Left lung (tissue), 10 donors: Measurements from ENCODE around the gene SLC35E2B. TPM values are rescaled to one million over a fixed set of nuclear protein-coding genes. Genes with fewer than 3 reads are reported as not detected.

Source experiments
- ATAC-seq: fragments of 200-7000 bp; cut with Tn5 transposase; one replicate; pipeline ENCODE4 v1.9.1; 2020; ENCODE audit warnings: moderate library complexity
- DNase-seq, 4 donors: peaks; one replicate each; pipeline ENCODE4 v3.0.0-alpha.2; 2013 to 2020
- H3K27ac ChIP-seq, 2 donors: fragments of 200-600 bp; sonication (generic) in 1 of 2; one replicate each; pipeline versions ENCODE4 v1.5.0 to v1.8.0; 2020 to 2021
- H3K27me3 ChIP-seq, 2 donors: fragments of 200-600 bp; sonication (generic) in 1 of 2; one replicate each; pipeline versions ENCODE4 v1.5.0 to v1.8.0; 2020 to 2021
- H3K36me3 ChIP-seq, 2 donors: fragments of 200-600 bp; sonication (generic) in 1 of 2; one replicate each; pipeline versions ENCODE4 v1.5.0 to v1.8.0; 2020 to 2021
- H3K4me1 ChIP-seq, 2 donors: fragments of 200-600 bp; one replicate each; pipeline ENCODE4 v1.8.0; 2021
- H3K4me3 ChIP-seq, 2 donors: fragments of 200-600 bp; sonication (generic) in 1 of 2; one replicate each; pipeline versions ENCODE4 v1.5.0 to v1.8.0; 2020 to 2021; ENCODE audit warnings: mild to moderate bottlenecking in 1 of 2
- H3K9me3 ChIP-seq, 2 donors: fragments of 200-600 bp; sonication (generic) in 1 of 2; one replicate each; pipeline versions ENCODE4 v1.5.0 to v1.8.0; 2020 to 2021
- intact Hi-C, 2 donors: fragments of 100-400 bp; cut with DNase I; formaldehyde crosslinking; loops; one replicate each; pipeline versions ENCODE4 v1.11.2 to v1.14.2; 2022
- polyA plus RNA-seq, 6 donors: library from polyadenylated mRNA; unstranded; fragments of 120-200 nt; gene quantifications; one replicate each; pipeline ENCODE4 v1.2.1, GENCODE V29; 2013; ENCODE audit not compliant: insufficient read length in 6 of 6
- total RNA-seq, 2 donors: library from RNA; stranded (reverse); fragmentation: NEBNext Ultra II Directional; extraction: Animal tissue kit (Norgen Biotek cat#: 25700); gene quantifications; one replicate each; pipeline ENCODE4 v1.2.1, GENCODE V29; 2021
- TF ChIP-seq, protein P1 (sequence below), 2 donors: fragments of 200-600 bp; sonication (generic) in 1 of 2; IDR thresholded peaks; one replicate each; pipeline versions ENCODE4 v1.5.0 to v1.8.0; 2021; ENCODE audit warnings: antibody characterized with exemption in 2 of 2
- donor health status: DM: no; HTN: yes; CAD: no.
- donor health status: DM: no; HTN: no; CAD: no.

The SLC35E2B gene
- total and polyA plus RNA-seq, 8 donors: 45.7 to 109 (median 88.0) TPM

DNA sequence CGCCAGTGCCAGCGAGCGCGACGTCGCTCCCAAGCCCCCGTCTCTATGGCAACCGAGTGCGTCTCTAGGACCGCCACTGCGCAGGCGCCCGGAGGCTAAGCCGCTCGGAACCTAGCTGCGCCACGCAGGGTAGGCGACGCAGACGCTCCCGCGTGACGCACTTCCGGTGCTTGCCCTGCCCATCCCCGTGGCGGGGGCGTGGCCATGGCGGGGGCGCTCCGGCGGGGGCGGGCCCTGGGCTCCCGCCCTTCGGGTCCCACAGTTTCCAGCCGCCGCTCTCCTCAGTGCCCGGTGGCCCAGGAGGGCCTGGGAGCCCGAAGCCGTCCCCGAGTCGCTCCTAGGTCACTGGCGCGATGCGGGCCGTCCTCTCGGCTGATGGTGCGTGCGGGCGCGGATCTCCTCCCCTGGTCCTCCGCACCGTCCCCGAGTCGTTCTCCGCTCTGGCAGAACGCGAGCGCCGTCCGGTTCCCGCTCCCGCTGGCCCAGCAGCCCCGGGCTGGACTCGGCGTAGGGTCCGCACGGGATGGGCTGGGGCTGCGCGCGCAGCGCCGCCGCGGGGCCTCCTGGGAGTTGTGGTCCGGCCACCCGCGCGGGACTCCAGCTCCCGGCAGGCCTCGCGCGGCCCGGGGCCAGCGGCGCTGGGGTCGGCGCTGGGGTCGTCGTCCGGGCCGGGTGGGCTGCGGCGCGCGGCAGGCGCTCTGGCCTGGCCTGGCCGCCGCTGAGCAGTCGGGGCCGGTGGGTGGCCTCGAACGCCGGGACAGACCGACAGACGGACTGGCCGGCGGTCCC lies 77.1 kb downstream of the SLC35E2B start, which contains the start of gene MIB2:
Gene MIB2, plus strand, starts transcription at position 245 of the 789 bp plus-strand sequence. CDS start 7,953 bp downstream, outside the sequence.
- Histone ChIP-seq H3K36me3 (peaks cover 0 to 8% of the 10 kb centered on the region in 2 donors), H3K9me3 (no peaks in the 10 kb centered on the region), H3K4me1 (peaks cover 29 to 47% of the 10 kb centered on the region in 2 donors), H3K4me3 (peak within 1 kb of the TSS; percentile 78 to 83), H3K27ac (peak within 1 kb of the TSS; percentile 99), H3K27me3 (no peaks in the 10 kb centered on the region)
- ATAC-seq (peak; percentile 91), DNase-seq (peak; percentile 91 to 98 (median 98))
- TF ChIP-seq, protein P1, sequence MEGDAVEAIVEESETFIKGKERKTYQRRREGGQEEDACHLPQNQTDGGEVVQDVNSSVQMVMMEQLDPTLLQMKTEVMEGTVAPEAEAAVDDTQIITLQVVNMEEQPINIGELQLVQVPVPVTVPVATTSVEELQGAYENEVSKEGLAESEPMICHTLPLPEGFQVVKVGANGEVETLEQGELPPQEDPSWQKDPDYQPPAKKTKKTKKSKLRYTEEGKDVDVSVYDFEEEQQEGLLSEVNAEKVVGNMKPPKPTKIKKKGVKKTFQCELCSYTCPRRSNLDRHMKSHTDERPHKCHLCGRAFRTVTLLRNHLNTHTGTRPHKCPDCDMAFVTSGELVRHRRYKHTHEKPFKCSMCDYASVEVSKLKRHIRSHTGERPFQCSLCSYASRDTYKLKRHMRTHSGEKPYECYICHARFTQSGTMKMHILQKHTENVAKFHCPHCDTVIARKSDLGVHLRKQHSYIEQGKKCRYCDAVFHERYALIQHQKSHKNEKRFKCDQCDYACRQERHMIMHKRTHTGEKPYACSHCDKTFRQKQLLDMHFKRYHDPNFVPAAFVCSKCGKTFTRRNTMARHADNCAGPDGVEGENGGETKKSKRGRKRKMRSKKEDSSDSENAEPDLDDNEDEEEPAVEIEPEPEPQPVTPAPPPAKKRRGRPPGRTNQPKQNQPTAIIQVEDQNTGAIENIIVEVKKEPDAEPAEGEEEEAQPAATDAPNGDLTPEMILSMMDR (IDR thresholded peaks at IDR 0.05): no peak
- intact Hi-C loops: no loop called here

DNA sequence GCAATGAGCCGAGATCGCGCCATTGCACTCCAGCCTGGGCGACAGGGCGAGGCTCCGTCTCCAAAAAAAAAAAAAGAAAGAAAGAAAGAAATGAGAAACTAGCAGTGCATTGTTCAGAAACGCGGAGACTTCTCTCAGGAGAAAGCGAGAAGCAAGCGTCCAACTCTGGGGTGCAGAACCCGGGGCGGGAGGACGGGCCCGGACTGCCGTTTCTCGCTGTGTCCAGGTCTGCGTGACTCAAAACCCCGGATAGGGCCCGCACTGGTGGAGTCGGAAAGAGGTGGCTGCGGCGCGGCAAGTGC lies 77.7 kb downstream of the SLC35E2B start:
- peaks cover 0 to 8% of the 10 kb centered on the region in 2 donors for H3K36me3 ChIP-seq
- TF ChIP-seq, protein P1 (IDR thresholded peaks at IDR 0.05): no peak
- peaks cover 29 to 49% of the 10 kb centered on the region in 2 donors for H3K4me1 ChIP-seq
- ATAC-seq (no peak), DNase-seq (no peak)
- peak overlapping the region; percentile 78 to 83 for H3K4me3 ChIP-seq
- intact Hi-C loops: no loop called here
- H3K27me3 ChIP-seq: no peaks in the 10 kb centered on the region
- peak overlapping the region; percentile 99 for H3K27ac ChIP-seq
- H3K9me3 ChIP-seq: no peaks in the 10 kb centered on the region

DNA sequence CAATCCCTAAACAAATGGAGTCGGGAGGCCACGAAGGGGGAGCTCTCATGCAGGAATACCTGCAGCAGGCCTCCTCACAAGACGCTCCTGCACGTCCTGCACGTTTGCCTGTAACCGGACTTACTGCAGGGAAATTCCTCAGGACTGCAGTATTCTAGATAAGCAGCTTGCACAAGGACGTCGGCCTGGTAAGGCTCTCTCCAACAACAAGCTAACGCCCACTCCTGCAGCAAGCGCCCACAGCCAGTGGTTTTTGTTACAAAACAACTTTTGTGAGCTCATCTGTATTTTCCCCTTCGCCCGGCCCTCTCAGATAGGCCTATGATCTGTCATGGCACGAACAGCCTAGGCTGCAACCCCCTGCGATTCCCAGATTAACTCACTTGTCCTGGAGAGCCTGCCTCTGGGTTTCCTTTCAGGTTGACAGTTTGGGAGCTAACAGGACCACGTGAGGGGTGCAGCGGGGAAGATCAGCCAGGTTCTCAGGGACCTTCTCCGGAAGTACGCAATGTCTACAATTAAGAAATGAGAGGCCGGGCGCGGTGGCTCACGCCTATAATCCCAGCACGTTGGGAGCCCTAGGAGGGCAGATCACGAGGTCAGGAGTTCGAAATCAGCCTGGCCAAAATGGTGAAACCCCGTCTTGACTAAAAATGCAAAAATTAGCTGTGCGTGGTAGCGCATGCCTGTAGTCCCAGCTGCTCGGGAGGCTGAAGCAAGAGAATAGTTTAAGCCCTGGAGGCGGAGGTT lies 78.2 kb downstream of the SLC35E2B start:
- intact Hi-C loops: no loop called here
- ATAC-seq: peak; percentile 9

DNA sequence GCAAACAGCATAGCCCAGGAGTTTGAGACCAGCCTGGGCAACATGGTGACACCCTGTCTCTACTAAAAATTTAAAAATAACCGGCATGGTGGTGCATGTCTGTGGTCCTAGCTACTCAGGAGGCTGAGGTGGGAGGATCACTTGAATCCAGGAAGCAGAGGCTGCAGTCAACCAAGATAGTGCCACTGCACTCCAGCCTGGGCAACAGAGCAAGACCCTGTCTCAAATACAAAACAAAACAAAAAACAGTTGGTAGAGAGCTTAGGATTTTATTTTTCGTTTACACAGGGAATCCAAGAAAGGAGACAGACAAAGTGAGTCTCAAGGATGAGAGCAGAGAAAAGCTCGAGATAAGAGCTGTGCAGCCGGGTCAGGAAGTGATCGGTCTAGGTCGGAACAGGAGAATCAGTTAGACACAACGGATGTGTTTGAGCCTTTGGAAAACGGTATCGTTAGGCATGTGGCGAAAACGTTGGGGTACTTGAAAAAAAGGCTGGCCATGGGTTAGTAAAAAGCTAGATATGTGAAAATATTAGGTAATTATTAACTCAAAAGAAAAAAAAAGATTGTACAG lies 79.0 kb downstream of the SLC35E2B start:
- Histone ChIP-seq H3K36me3 (peaks cover 0 to 8% of the 10 kb centered on the region in 2 donors), H3K9me3 (no peaks in the 10 kb centered on the region), H3K4me3 (peak overlapping the region; percentile 78 to 83), H3K27me3 (no peaks in the 10 kb centered on the region), H3K4me1 (peaks cover 29 to 52% of the 10 kb centered on the region in 2 donors), H3K27ac (peak overlapping the region; percentile 99)
- TF ChIP-seq, protein P1 (IDR thresholded peaks at IDR 0.05): no peak
- peak in 1 of 4 donors; percentile 13 for DNase-seq
- intact Hi-C loops: no loop called here
- ATAC-seq: no peak

More for the DNA sequence above, 78.2 kb downstream of the SLC35E2B start:
- DNase-seq: peak in 3 of 4 donors; percentile 59 to 74 (median 71)
- Histone ChIP-seq H3K36me3 (peaks cover 0 to 8% of the 10 kb centered on the region in 2 donors), H3K27ac (peak overlapping the region; percentile 99), H3K4me3 (peak overlapping the region; percentile 78 to 83), H3K4me1 (peaks cover 29 to 52% of the 10 kb centered on the region in 2 donors), H3K9me3 (no peaks in the 10 kb centered on the region), H3K27me3 (no peaks in the 10 kb centered on the region)
- TF ChIP-seq, protein P1 (IDR thresholded peaks at IDR 0.05): no peak

DNA sequence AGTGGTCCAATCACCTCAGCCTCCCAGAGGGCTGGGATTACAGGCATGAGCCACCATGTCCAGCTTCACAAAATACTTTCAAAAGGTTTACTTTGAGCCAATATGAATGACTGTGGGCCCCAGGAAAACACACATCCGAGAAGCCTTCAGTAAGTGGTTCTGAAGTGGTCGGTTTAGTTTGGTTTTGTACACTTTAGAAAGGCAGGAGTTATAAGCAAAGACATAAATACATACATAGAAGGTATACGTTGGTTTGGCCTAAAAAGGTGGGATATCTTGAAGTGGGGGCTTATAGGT lies 80.5 kb downstream of the SLC35E2B start:
- Histone ChIP-seq H3K27ac (peak overlapping the region; percentile 68 to 85), H3K9me3 (no peaks in the 10 kb centered on the region), H3K36me3 (no peaks in the 10 kb centered on the region), H3K4me1 (peaks cover 28 to 46% of the 10 kb centered on the region in 2 donors), H3K27me3 (no peaks in the 10 kb centered on the region), H3K4me3 (no peak overlapping the region)
- DNase-seq (peak in 1 of 4 donors; percentile 78), ATAC-seq (peak; percentile 6)
- intact Hi-C loops: no loop called here
- TF ChIP-seq, protein P1 (IDR thresholded peaks at IDR 0.05): no peak
